Fibroblast of pulmonary artery (primary cell): ENCODE measurements around the gene TRMU.

ENCODE experiments used
- DNase-seq: peaks from one replicate; pipeline ENCODE4 v3.0.0-alpha.2; 2010; ENCODE audit warnings: low read depth
- H3K4me3 ChIP-seq: replicated peaks from 2 replicates; pipeline ENCODE4 v1.5.1; 2011; ENCODE audit warnings: low read depth, mild to moderate bottlenecking, control low read depth, low read length, moderate library complexity
- TF ChIP-seq, protein P1 (sequence below): IDR thresholded peaks from 2 replicates; pipeline ENCODE4 v1.5.1; 2011; ENCODE audit warnings: mild to moderate bottlenecking, control low read depth, low read length, inconsistent platforms; ENCODE audit errors: missing control alignments

The TRMU gene

DNA sequence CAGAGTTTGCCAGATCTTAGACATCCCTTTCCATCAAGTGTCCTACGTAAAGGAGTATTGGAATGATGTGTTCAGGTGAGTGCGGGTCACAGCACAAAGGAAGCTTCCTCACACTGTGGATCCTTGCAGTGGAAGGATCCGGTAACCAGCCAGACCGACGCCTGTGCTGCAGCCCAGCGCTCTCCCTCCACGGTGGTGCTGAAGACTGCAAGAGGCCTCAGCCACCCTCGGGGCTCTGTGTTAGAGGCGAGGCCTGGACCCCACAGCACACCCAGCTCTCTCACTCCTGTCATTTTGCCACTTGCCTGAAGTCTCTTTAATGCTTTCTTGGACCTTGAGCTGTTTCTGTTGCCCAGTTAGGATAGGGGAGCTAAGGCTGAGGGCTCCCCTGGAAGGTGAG is 2.4 kb downstream of the TRMU start:
- no peak overlapping the region for H3K4me3 ChIP-seq
- no peak for DNase-seq
- TF ChIP-seq, protein P1, sequence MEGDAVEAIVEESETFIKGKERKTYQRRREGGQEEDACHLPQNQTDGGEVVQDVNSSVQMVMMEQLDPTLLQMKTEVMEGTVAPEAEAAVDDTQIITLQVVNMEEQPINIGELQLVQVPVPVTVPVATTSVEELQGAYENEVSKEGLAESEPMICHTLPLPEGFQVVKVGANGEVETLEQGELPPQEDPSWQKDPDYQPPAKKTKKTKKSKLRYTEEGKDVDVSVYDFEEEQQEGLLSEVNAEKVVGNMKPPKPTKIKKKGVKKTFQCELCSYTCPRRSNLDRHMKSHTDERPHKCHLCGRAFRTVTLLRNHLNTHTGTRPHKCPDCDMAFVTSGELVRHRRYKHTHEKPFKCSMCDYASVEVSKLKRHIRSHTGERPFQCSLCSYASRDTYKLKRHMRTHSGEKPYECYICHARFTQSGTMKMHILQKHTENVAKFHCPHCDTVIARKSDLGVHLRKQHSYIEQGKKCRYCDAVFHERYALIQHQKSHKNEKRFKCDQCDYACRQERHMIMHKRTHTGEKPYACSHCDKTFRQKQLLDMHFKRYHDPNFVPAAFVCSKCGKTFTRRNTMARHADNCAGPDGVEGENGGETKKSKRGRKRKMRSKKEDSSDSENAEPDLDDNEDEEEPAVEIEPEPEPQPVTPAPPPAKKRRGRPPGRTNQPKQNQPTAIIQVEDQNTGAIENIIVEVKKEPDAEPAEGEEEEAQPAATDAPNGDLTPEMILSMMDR, result no peak

DNA sequence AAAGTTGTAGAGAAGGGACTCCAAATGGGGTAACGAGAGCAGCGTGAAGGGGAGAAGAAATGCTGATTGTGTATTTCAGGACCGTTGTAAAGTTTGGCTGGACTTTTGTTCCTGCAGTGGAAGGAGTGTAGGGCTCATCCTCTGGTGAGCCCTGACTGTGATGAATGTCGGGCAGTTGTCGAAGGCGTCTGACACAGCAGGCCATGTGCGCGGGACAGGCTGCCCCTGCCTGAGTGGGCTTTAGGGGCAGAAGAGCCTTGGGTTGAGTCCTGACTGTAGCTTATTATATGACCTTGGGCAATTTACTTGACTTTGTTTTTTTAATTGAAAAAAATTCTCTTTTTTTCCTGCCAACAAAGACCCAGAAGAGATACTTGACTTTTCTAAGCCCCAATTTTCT is 3.1 kb downstream of the TRMU start:
- no peak overlapping the region for H3K4me3 ChIP-seq
- DNase-seq, result no peak

DNA sequence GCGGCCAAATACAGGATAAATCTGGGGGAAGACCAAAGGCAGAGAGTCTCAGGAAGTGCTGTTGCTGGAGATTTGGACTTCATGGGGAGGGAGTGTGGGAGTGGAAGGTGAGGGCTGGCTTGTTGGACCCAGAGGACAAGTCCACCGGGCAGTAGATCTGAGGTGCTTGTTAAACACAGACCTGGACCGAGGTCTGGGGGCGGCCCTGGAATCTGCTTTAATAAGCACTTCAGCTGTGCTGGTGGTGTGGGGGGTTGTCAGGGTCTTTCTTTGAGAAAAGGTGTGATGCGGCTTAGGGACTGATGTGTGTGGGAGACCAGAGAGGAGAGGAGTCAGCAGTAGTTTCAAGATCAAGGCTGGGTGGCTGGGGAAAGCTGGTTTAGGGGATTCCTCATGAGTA is 4.4 kb downstream of the TRMU start:
- H3K4me3 ChIP-seq, result no peak overlapping the region
- TF ChIP-seq, protein P1, result no peak
- DNase-seq, result no peak

More for the DNA sequence above, 3.1 kb downstream of the TRMU start:
- TF ChIP-seq, protein P1, result no peak

DNA sequence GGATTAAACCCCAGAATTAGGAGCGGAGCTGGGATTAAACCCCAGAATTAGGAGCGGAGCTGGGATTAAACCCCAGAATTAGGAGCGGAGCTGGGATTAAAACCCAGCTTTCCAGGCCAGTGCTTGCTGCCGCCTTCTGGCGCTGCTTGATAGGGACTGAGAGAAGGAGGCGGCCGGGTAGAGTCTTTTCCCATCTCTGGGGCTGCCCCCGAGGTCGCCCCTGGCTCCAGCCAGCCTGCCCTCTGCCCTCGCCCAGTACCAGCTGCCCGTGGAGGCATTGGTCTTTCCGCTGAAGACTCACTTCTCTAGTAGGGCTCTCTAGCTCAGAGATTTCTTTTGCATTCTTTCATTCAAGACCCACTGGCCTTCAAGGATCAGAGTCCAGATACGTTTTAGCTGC is 5.2 kb downstream of the TRMU start:
- no peak overlapping the region for H3K4me3 ChIP-seq
- DNase-seq, result no peak
- TF ChIP-seq, protein P1, result no peak

DNA sequence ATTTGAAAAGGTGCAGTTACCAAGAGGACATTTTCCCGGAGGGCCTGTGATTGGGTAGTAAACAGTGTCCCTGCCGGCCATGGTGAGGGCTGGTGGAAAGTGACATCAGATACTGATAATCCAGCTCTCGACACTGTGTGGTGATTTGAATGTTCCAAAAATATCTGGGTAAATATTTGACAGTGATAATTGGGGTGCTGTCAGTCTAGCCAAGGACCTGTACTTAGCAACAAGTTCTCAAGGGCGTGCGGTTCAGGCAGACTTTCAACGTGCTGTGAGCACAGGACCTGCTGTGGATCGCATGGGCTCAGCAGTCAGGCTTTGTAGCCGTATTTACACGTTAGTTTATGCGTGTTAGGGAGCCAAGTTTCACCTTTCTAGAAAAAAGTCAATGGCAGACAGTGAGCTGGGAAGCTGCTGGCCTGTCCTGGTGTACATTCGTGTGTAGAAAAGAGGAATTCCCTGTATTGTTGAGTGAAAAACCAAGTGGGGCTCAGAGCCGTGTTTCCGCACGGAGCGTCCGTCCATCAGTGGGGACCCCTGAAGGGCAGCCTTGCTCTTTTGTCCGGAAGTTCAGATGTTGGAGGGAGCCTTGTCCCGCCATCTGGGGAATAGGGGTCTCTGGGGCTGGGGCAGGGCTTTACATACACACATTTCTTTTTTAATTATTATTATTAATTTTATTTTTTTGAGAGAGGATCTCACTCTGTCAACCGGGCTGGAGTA is 11.3 kb downstream of the TRMU start:
- TF ChIP-seq, protein P1, result no peak
- no peak overlapping the region for H3K4me3 ChIP-seq
- no peak for DNase-seq

DNA sequence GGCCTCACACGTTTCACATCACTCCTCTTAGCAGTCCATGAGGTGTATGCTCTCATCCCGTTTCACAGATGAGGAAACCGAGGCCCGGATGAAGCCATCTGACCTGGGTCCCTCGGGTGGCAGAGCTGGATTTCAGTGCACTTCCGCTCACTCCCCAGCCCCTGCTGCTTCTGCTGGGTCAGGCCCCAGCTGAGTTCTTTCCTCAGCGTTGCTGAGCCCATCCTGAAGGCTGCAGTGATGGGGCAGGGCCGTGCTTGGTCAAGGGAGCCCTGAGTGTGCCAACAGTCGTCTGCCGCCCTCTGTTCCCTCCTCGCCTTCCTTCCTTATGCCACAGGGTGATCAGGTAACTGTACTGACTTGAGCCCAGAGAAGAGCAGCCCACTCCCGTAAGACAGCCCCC is 12.1 kb downstream of the TRMU start:
- DNase-seq, result no peak
- TF ChIP-seq, protein P1, result no peak
- H3K4me3 ChIP-seq, result no peak overlapping the region

DNA sequence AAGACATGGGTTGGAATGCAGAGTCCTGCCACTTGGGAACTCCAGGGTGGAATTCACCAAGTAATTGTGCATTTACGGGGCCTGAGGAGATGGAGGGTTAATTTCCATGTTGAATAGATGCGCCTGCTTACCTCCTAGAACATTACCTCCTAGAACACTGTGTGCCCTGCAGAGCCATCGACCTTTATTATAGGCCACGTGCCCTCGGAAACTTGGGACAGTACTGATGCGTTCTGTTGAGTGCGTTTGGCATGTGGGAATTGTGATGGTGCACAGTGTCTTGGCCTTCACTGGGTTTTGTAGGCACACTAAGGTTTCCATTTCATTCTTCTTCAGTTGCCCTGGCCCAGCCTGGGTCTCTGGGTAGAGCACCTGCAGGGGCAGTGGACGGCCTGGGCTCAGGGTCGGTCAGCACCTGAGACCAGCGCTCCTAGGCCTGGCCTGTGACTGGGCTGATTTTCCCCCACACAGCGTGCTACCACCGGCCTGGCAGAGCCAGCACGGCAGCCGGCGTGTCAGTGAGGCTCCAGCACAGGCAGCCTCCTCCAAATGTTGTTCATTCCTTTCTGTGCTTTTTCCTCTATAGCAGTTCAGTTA is 12.7 kb downstream of the TRMU start:
- H3K4me3 ChIP-seq, result no peak overlapping the region
- no peak for DNase-seq
- TF ChIP-seq, protein P1, result no peak
